GM21786 (cell line): ENCODE measurements around the gene C11orf52.
A peak's percentile ranks its signal among the peaks of the same experiment; 100 is the strongest.

ENCODE experiments used
- ATAC-seq: cut with Tn5 transposase; IDR thresholded peaks from one replicate; pipeline ENCODE4 v1.9.1; 2021; ENCODE audit not compliant: unreplicated experiment

Gene C11orf52

GRCh38 chr11:111937844-111938243, 19.1 kb downstream of the C11orf52 start:
- ATAC-seq = no peak

GRCh38 chr11:111938687-111939160, 20.0 kb downstream of the C11orf52 start:
- peak; percentile 94 for ATAC-seq

GRCh38 chr11:111939836-111940604, 21.3 kb downstream of the C11orf52 start:
- no peak for ATAC-seq

- no peak for ATAC-seq
These were observed 23.2 kb downstream of the C11orf52 start for GRCh38 chr11:111941963-111942362.

GRCh38 chr11:111942829-111943228, 24.1 kb downstream of the C11orf52 start:
- no peak for ATAC-seq

- no peak for ATAC-seq
These were observed 25.4 kb downstream of the C11orf52 start for GRCh38 chr11:111944139-111944538.

- ATAC-seq = no peak
These were observed 25.9 kb downstream of the C11orf52 start for GRCh38 chr11:111944651-111945051.

- no peak for ATAC-seq
These were observed 26.5 kb downstream of the C11orf52 start for GRCh38 chr11:111945198-111945597.

- ATAC-seq = no peak
These were observed 27.8 kb downstream of the C11orf52 start for GRCh38 chr11:111946499-111946898.

GRCh38 chr11:111947143-111947542, 28.4 kb downstream of the C11orf52 start:
- no peak for ATAC-seq

GRCh38 chr11:111949519-111950426, 31.1 kb downstream of the C11orf52 start:
- no peak for ATAC-seq

GRCh38 chr11:111951565-111951964, 32.9 kb downstream of the C11orf52 start:
- ATAC-seq = no peak

GRCh38 chr11:111954154-111954553, 35.4 kb downstream of the C11orf52 start:
- ATAC-seq = no peak

- ATAC-seq = no peak
These were observed 39.1 kb downstream of the C11orf52 start for GRCh38 chr11:111957663-111958444.

- ATAC-seq = no peak
These were observed 42.2 kb downstream of the C11orf52 start for GRCh38 chr11:111960916-111961315.

- ATAC-seq = no peak
These were observed 42.9 kb downstream of the C11orf52 start for GRCh38 chr11:111961389-111962300.

GRCh38 chr11:111963931-111964340, 45.2 kb downstream of the C11orf52 start:
- no peak for ATAC-seq

- no peak for ATAC-seq
These were observed 48.0 kb downstream of the C11orf52 start for GRCh38 chr11:111966678-111967077.

GRCh38 chr11:111967649-111968048, 48.9 kb downstream of the C11orf52 start:
- ATAC-seq = no peak

- ATAC-seq = no peak
These were observed 50.6 kb downstream of the C11orf52 start for GRCh38 chr11:111969344-111969743.
